ENCODE data around the gene ZNF296. TPM values are rescaled to one million over a fixed set of nuclear protein-coding genes. Genes with fewer than 3 reads are reported as not detected.

Gene ZNF296
- total and polyA plus RNA-seq, 2 of the 8 experiments (the other 6 are each of a cell fraction or from before 2014, with no cell fraction given), result 2.7 to 7.5 TPM

Small RNA genes within 50 kb of the gene (small RNA-seq; reads per million reads assigned to genes)
- not detected for gene RNU6-611P (ENCODE audit: insufficient read depth)

Other genes starting within 250 kb of the ZNF296 start
- 181 and 184 TPM in 2 replicates for gene NECTIN2, start 230.2 kb downstream of the ZNF296 start, total RNA-seq (2021; fragmentation: NEBNext Ultra II Directional; extraction: Animal tissue kit (Norgen Biotek cat#: 25700))
- gene NECTIN2, start 230.2 kb downstream of the ZNF296 start, polyA plus RNA-seq (2011; rRNA removed), result 237 and 318 TPM in 2 replicates
- gene TOMM40, start 185.2 kb downstream of the ZNF296 start, total RNA-seq (2021; fragmentation: NEBNext Ultra II Directional; extraction: Animal tissue kit (Norgen Biotek cat#: 25700)), result 178 and 179 TPM in 2 replicates
- 154 and 189 TPM in 2 replicates for gene TOMM40, start 185.2 kb downstream of the ZNF296 start, polyA plus RNA-seq (2011; rRNA removed)
- gene APOE, start 170.7 kb downstream of the ZNF296 start, total RNA-seq (2021; fragmentation: NEBNext Ultra II Directional; extraction: Animal tissue kit (Norgen Biotek cat#: 25700)), result 629 and 679 TPM in 2 replicates
- 1,258 and 1,819 TPM in 2 replicates for gene APOE, start 170.7 kb downstream of the ZNF296 start, polyA plus RNA-seq (2011; rRNA removed)
- gene APOC1, start 161.9 kb downstream of the ZNF296 start, total RNA-seq (2021; fragmentation: NEBNext Ultra II Directional; extraction: Animal tissue kit (Norgen Biotek cat#: 25700)), result 78.2 and 87.8 TPM in 2 replicates
- gene APOC1, start 161.9 kb downstream of the ZNF296 start, polyA plus RNA-seq (2011; rRNA removed), result 55.8 and 93.6 TPM in 2 replicates
- gene APOC4, start 134.2 kb downstream of the ZNF296 start, total RNA-seq (2021; fragmentation: NEBNext Ultra II Directional; extraction: Animal tissue kit (Norgen Biotek cat#: 25700)), result not detected in 2 replicates
- not detected in 2 replicates for gene APOC4, start 134.2 kb downstream of the ZNF296 start, polyA plus RNA-seq (2011; rRNA removed)
- gene APOC2, start 130.4 kb downstream of the ZNF296 start, total RNA-seq (2021; fragmentation: NEBNext Ultra II Directional; extraction: Animal tissue kit (Norgen Biotek cat#: 25700)), result not detected in 2 replicates
- not detected in 2 replicates for gene APOC2, start 130.4 kb downstream of the ZNF296 start, polyA plus RNA-seq (2011; rRNA removed)
- gene CLPTM1, start 121.1 kb downstream of the ZNF296 start, total RNA-seq (2021; fragmentation: NEBNext Ultra II Directional; extraction: Animal tissue kit (Norgen Biotek cat#: 25700)), result 84.8 and 95.8 TPM in 2 replicates
- 108 and 140 TPM in 2 replicates for gene CLPTM1, start 121.1 kb downstream of the ZNF296 start, polyA plus RNA-seq (2011; rRNA removed)
- 12.5 and 13.1 TPM in 2 replicates for gene RELB, start 75.0 kb downstream of the ZNF296 start, total RNA-seq (2021; fragmentation: NEBNext Ultra II Directional; extraction: Animal tissue kit (Norgen Biotek cat#: 25700))
- 10.0 and 12.6 TPM in 2 replicates for gene RELB, start 75.0 kb downstream of the ZNF296 start, polyA plus RNA-seq (2011; rRNA removed)
- gene CLASRP, start 37.4 kb downstream of the ZNF296 start, total RNA-seq (2021; fragmentation: NEBNext Ultra II Directional; extraction: Animal tissue kit (Norgen Biotek cat#: 25700)), result 63.4 and 71.7 TPM in 2 replicates
- gene CLASRP, start 37.4 kb downstream of the ZNF296 start, polyA plus RNA-seq (2011; rRNA removed), result 22.3 and 25.8 TPM in 2 replicates
- 48.0 and 48.5 TPM in 2 replicates for gene GEMIN7, start 2.8 kb upstream of the ZNF296 start, total RNA-seq (2021; fragmentation: NEBNext Ultra II Directional; extraction: Animal tissue kit (Norgen Biotek cat#: 25700))
- 91.6 and 113 TPM in 2 replicates for gene GEMIN7, start 2.8 kb upstream of the ZNF296 start, polyA plus RNA-seq (2011; rRNA removed)
- 25.7 and 27.0 TPM in 2 replicates for gene PPP1R37, start 16.7 kb upstream of the ZNF296 start, total RNA-seq (2021; fragmentation: NEBNext Ultra II Directional; extraction: Animal tissue kit (Norgen Biotek cat#: 25700))
- gene PPP1R37, start 16.7 kb upstream of the ZNF296 start, polyA plus RNA-seq (2011; rRNA removed), result 14.6 and 22.5 TPM in 2 replicates
- 0.38 and 0.39 TPM in 2 replicates for gene NKPD1, start 84.5 kb upstream of the ZNF296 start, total RNA-seq (2021; fragmentation: NEBNext Ultra II Directional; extraction: Animal tissue kit (Norgen Biotek cat#: 25700))
- gene NKPD1, start 84.5 kb upstream of the ZNF296 start, polyA plus RNA-seq (2011; rRNA removed), result 0.30 and 0.55 TPM in 2 replicates
- 30.5 and 31.8 TPM in 2 replicates for gene TRAPPC6A, start 101.8 kb upstream of the ZNF296 start, total RNA-seq (2021; fragmentation: NEBNext Ultra II Directional; extraction: Animal tissue kit (Norgen Biotek cat#: 25700))
- 130 and 144 TPM in 2 replicates for gene TRAPPC6A, start 101.8 kb upstream of the ZNF296 start, polyA plus RNA-seq (2011; rRNA removed)
- gene BLOC1S3, start 102.3 kb upstream of the ZNF296 start, total RNA-seq (2021; fragmentation: NEBNext Ultra II Directional; extraction: Animal tissue kit (Norgen Biotek cat#: 25700)), result 6.0 and 8.0 TPM in 2 replicates
- 6.1 and 7.6 TPM in 2 replicates for gene BLOC1S3, start 102.3 kb upstream of the ZNF296 start, polyA plus RNA-seq (2011; rRNA removed)
- 1.5 and 1.6 TPM in 2 replicates for gene EXOC3L2, start 168.9 kb upstream of the ZNF296 start, total RNA-seq (2021; fragmentation: NEBNext Ultra II Directional; extraction: Animal tissue kit (Norgen Biotek cat#: 25700))
- gene EXOC3L2, start 168.9 kb upstream of the ZNF296 start, polyA plus RNA-seq (2011; rRNA removed), result 1.4 and 3.4 TPM in 2 replicates
- gene MARK4, start 174.8 kb upstream of the ZNF296 start, total RNA-seq (2021; fragmentation: NEBNext Ultra II Directional; extraction: Animal tissue kit (Norgen Biotek cat#: 25700)), result 46.8 and 49.8 TPM in 2 replicates
- 12.3 and 22.4 TPM in 2 replicates for gene MARK4, start 174.8 kb upstream of the ZNF296 start, polyA plus RNA-seq (2011; rRNA removed)
- gene CKM, start 246.4 kb upstream of the ZNF296 start, total RNA-seq (2021; fragmentation: NEBNext Ultra II Directional; extraction: Animal tissue kit (Norgen Biotek cat#: 25700)), result not detected in 2 replicates
- 0.08 and 0.09 TPM in 2 replicates for gene CKM, start 246.4 kb upstream of the ZNF296 start, polyA plus RNA-seq (2011; rRNA removed)

Measured in H1 (cell line).